HG03460 (cell line): Measurements from ENCODE around the gene STRAP.

Experiments
- ATAC-seq: cut with Tn5 transposase; IDR thresholded peaks from one replicate; pipeline ENCODE4 v1.9.1; 2021; ENCODE audit not compliant: unreplicated experiment

Gene STRAP, protein sequence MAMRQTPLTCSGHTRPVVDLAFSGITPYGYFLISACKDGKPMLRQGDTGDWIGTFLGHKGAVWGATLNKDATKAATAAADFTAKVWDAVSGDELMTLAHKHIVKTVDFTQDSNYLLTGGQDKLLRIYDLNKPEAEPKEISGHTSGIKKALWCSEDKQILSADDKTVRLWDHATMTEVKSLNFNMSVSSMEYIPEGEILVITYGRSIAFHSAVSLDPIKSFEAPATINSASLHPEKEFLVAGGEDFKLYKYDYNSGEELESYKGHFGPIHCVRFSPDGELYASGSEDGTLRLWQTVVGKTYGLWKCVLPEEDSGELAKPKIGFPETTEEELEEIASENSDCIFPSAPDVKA

DNA sequence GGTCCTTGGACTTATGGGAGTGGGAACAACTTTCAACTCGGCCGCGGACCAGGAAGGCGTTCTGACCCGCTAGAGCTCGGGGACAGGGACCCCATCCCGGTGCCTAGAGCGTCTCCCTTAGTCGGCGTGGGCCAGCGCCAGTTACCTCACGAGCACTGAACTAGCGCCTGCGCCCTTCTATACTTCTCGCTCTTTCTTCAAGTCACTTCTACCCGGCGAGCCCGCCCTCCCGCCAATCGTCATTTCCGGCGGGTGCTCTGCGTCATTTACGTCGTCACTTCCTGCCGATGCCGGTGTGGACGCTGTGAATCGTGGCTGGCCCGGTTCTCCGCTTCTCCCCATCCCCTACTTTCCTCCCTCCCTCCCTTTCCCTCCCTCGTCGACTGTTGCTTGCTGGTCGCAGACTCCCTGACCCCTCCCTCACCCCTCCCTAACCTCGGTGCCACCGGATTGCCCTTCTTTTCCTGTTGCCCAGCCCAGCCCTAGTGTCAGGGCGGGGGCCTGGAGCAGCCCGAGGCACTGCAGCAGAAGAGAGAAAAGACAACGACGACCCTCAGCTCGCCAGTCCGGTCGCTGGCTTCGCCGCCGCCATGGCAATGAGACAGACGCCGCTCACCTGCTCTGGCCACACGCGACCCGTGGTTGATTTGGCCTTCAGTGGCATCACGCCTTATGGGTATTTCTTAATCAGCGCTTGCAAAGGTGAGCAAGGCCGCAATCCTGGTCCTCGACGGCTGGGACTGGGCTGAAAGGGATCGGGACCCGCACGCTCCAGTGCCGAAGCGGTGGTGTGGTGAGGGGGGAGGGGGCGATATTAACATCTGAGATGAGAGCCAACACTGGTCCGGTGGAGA is at the start of gene STRAP:
Gene STRAP (plus strand): TSS at position 270 of the 854 bp plus-strand sequence. CDS start 321 bp downstream, at position 591.
- ATAC-seq = peak; percentile 97

DNA sequence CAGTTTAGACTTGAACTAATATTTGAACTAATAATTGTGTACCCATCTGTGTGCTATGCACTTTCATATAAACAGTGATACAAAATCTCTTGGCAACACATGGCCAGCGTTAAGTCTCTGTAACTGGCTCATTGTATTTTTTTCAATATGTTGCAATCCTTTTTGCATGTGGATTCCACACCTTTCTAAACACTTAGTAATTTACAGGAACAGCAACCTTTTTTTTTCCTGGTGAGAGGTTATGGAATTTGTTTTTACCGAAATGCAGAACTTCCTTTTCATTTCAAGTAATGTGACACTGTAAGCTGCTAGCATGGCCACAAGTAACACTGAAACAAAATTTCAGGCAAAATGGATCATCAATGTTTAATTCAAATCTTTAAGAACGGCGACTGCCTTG is 47.6 kb upstream of the STRAP start:
- no peak for ATAC-seq

DNA sequence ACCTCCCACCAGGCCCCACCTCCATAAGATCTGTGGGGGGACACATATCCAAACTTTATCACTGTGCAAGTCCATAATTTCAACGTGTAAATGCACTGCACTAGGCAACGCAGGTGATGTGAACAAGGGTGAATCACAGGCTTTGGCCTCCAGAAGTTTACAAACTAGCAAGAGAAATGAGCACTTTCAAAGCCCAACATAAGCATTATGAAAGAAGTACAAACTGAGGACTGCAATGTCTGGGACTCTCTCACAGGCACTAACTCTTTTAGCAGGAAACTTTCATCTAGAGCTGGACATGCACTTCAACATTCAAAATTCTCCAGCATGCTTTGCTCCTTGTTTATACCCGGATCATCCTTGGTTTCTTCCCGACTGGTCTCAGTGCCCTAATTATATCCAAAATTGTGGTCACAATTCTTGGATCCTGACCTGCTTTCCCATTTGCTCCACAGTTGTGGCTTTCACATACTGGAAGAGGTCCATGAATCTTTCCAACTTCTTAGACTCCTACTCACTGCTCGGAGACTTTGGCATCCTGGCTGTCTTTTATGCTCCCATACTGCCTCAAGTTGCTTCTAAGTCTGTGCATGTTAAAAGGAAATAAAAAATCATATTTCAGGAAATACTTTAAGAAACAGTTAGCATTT is 44.9 kb upstream of the STRAP start:
- no peak for ATAC-seq

DNA sequence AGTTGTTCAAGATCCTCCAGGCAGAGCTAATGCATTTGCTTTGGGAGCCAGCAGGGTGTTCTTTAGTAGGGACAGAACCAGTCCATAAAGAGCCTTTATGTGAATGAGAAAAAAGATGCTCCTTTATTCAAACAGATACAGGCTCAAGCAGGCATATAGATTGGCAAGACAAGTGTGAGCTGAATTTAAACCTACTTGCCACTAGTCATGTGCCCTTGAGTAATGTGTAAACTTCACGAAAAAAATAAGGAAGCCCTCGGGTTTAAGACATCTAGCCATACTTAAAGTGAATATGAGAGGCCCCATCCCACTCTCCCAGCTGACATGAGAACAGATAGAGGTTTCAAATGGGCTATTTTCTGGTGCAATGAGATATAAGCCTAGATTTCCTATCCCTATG is 43.1 kb upstream of the STRAP start:
- no peak for ATAC-seq

DNA sequence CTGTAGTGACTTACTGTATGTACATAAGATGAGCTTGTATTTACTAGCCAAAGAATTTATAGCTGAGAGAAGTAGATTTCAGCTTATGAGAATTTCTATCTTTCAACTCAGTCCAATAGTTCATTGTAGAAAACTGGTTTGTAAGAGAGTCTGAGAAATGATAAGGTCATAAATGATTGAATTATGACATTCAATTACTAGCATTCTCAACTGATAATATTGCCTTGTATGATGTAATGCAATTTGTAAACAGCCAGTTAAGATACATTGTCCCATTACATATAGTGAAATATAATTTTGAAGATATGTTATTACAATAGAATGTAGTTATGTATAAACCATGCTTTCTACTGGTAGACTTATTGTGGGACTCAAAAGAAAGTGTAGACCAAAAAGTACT is 42.5 kb upstream of the STRAP start:
- ATAC-seq = no peak

DNA sequence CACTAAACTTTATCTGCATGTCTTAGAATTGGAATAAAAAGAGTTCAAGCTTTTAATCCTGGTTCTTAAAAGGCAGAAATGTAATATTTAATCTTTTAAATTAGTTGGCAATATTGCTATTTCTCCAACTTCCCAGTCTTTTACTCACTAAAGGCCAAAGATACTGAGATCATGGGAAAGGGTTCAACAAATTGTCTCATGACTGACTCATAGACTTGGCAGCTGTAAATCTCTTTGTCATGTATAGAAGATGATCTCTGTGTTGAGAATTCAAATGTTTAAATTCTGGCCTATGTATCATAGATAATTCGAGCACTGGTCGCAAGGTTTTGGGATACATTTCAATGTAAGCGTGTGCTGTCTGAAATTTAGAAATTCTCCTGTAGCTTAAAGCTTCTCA is 40.1 kb upstream of the STRAP start:
- no peak for ATAC-seq

DNA sequence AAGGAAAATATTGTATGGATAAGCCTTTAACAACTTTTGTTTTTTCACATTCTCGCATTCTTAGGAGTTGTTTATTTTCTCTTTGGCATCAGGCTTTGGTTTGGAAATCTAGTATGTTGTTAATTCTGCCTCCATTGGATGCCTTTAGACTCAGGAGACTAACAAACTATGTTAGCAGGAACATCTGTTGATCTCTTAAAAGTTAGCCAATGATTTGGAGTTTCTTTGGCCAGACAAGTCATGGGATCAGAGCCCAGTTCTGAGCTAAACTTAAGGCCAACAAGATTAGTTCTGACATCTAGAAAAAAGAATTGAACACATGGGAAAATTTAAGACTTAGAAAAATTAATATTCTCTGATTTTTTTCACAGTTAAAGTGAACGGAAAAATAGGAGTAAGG is 35.3 kb upstream of the STRAP start:
- ATAC-seq = no peak

DNA sequence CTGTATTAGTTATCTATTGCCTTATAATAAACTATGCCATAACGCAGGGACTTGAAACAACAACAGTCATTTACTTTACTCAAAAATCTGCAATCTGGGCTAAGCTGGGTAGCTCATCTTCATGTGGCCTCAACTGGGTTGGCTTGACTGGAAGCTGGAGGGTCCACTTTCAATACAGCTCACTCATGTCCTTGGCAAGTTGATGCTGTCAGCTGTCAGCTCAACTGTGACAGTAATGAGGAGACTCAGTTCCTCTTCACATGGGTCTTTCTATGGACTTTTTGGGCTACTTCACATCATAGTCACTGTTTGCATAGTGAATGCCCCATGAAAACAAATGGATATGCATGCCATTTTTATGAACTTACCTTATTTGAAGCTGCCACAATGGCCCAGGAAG is 33.6 kb upstream of the STRAP start:
- no peak for ATAC-seq

DNA sequence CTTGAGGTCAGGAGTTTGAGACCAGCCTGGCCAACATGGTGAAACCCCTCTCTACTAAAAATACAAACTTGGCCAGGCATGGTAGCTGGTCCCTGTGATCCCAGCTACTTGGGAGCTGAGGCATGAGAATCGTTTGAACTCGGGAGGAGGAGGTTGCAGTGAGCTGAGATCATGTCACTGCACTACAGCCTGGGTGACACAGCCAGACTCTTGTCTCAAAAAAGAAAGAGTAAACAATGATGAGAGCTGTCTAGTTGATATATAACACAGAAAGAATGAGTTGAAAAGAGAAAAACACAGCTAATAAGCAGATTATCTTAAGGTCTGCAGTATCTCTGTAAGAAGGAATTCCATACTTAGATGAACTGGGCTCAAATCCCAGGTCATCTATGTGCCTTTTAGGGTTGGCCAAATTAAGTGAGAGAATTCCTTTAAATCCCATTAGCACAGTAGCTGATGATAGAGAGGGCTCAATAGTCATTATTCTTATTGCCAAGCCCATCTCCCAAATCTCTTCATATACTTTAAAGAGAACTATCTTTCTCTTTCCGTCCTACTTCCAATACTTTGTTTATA is 31.1 kb upstream of the STRAP start:
- ATAC-seq = no peak

DNA sequence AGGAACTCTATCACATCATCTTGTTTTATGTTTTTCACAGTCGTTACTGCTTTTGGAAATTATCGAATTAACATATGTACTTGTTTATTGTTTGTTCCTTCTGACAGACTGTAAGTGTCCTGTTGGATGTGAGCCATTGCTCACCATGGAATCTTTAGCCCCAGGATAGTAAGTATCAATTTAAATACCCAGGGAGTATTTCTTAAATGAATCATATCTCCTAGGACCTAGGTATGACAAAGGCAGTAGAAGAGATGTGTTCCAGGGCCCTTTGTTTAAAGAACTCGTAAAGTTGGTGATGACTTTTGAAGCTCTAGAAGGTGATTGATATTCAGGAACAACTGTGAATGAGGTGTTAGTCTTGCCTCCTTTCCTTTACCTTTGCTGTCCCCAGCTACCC is 30.3 kb upstream of the STRAP start:
- no peak for ATAC-seq

DNA sequence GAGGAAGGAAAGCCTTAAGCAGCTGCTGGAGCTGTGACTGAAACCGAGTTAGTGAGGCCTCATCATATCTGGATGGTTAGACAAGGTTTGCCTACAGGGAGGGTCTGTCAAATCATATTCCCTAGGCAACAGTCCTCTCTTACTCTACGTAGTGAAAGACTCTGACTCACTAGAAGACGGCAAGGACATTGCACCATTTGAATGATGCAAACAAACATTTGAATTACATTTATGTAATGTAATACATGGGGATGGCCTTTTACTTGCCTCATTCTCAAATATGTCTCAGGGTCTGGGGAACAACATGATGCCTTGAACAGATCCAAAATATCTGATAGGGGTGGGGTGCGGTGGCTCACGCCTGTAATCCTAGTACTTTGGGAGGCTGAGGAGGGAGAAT is 29.8 kb upstream of the STRAP start:
- ATAC-seq = no peak

DNA sequence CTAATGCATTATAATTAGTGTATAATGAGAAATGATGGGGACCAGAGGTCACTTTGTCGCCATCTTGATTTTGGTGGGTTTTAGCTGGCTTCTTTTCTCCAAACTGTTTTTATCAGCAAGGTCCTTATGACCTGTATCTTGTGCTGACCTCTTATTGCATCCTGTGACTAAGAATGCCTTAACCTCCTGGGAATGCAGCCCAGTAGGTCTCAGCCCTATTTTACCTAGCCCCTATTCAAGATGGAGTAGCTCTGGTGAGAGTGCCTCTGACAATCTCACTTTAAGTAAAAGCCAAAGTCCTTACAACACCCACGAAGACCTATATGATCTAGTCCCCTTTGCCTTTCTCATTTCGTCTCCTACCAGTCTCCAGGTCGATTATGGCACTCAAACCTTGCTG is 28.3 kb upstream of the STRAP start:
- no peak for ATAC-seq

DNA sequence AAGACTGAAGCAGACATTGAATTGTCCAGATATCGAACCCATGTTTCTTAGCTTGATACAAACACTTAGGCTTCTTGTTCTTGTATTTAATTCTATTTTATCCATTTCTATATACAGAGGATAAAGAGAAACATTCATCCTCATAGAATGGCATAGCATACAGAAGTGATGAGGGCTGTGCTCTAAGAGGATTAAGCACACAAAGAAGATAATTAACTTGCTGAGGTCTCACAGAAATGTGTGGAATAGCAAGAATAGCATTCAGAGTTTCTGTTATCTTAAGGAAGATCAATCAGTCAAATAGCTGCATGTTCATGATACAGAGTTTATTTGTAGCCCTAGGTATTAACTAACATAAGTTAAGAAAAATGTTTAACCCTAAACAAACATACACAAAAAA is 27.3 kb upstream of the STRAP start:
- no peak for ATAC-seq

DNA sequence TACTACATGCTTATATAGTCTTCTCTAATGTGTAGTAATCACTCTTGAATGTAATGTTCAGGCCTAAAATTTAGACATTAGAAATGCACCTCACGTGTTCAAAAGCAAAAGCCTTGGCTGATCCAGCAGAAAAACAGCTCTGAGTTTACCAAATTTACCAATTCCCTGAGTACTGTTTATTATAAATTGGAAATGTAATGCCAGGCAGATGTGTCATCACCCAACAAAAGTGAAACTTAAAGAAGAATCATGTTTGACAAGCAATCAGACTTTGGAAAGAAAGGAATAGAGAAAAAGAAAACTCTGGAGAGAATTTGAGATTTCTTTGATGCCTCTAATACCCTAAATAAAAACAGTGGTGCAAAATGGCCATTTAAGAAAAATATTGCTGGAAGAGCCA is 26.5 kb upstream of the STRAP start:
- ATAC-seq = no peak

DNA sequence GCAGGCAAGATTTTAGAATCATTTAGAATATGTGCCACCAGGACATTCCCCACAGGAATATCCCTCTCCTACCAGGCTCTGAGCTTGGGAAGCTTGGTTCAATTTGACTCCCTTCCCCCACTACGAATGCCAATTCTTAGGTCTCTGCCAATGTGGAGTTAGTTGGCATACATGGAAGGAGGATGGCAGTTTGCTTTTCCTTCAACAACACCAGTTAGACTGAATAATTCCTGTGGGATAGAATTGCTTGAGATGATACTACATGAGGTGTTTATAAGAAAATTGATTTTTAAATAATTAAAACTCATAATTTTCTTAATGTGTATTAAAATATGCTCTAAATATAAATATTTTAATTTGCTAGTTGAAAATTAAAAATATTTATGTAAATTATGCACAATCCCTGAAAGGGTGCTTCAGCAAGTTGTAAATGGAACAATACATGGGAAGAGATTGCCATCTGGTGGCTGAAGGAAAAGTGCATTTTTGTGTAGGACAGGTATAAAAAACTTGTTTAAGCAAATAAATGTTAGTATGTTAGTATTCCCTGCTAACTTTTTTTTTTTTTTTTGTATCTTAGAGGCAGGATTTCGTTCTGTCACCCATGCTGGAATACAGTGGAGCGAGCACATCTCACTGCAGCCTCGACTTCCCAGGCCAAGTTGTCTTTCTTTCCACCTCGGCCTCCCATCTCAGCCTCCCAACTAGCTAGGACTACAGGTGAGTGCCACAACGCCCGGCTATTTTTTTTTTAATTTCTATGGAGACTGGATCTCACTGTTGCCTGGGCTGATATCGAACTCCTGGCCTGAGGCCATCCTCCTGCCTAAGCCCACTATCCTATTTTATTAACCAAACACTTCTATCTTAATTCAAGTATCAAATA is 25.8 kb upstream of the STRAP start:
- ATAC-seq = no peak

DNA sequence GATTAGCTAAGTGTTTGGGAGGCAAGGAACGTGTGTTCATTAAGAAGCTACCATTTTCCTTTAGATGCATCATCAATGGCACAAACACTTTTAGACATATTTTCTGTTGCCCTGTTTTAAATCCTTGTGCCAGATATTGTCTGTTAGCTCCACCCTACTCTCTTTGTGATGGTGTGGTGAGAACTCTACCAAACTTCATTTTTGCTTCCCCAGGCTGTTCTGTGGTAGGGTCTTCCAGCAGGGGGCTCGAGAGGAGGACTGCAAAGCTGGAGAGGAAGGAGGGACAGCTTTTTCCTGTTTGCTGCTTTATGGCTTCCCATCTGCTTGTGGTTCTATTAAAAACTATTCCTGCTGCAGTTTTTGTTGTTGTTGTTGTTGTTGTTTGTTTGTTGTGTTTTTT is 23.8 kb upstream of the STRAP start:
- ATAC-seq = no peak

DNA sequence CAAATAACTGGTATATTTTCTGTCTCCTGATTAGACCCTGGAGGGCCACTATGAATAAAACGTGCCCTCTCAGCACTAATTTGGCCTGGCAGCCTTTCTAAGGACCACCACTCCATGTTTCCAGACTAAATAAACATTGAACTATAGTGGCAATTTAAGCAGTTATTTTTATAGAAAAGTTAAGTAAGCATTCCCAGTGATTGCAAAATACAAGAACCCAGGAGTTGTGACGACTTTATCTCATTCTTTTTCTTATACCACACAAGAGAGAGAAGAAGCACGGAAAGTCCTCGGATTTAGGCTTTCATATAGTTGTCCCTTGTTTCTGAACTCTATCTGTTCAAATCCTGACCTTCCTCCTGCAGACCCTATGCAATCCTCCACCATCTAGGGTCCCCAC is 23.1 kb upstream of the STRAP start:
- no peak for ATAC-seq

DNA sequence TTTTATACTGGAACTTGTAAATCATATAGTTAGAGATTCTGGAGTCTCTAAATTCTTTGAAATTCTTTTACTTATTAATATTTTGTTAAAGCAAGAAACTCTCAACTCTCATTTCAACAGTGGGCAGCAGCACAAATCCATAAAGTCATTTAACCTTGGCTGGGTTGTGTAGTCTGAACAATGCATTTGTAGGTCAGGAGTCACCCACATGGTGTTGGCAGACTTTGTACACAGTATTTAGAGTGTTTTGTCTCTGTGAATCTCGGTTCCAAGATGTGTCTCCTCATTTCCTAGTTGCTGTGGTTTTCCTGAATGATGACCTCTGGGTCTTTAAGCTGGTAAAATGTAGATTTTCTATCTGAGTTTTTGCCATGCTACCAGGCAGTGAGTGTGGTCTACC is 20.8 kb upstream of the STRAP start:
- ATAC-seq = no peak

DNA sequence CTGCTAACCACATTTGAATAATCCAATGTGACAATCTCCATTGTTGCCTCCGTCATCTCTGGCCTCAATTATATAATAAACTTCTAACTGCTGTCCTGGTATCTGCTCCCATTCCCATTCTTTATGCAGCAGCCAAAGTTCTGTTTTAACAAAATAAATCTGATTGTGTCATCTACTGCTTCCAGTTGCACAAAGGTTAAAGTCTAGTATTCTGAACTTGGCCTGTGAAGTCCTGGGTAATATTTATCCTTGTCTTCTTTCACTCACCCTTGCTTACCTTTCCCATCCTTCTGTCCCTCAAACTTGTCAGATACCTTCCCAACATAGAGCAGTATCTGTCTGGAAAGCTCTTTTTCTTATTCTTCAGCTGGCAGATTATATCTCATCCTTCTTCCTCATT is 19.3 kb upstream of the STRAP start:
- no peak for ATAC-seq

DNA sequence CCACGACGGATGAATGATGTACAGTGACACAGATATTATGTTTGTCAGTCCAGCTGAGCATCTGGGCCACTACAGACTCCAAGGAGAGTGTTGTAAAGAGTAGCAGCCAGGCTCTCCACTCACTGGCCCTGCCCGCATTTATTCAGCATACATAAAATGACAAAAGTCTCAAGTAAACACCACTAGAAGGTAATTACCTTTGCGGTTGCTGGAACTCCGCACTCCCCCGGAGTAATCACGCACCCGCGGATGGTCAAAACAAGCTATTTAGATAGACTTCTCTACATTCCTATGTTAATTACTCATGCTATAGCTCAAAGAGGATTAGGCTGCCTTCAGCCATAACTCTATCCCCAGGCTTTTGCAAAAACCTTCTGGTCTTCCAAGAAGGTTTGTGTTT is 18.8 kb upstream of the STRAP start:
- no peak for ATAC-seq

DNA sequence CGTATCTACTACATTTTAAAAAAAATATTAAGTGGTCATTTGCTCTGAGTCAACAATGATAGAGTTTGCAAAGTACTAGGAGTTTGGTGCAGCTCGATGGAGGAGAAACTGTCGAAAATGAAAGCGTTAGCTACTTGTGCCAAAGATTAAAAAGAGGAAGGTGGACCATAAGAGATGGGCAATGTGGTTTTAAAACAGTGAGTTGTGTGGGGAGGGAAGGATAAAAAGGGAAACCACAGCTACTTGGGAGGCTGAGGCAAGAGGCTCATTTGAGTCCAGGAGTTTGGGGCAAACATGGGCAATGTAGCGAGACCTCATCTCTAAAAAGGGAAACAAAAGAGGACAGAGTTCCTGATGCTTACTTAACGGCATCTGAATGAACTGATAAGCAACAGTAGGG is 18.2 kb upstream of the STRAP start:
- peak; percentile 98 for ATAC-seq
